Activated naive CD8-positive, alpha-beta T cell treated with anti-CD3 and anti-CD28 coated beads for 36 hours (primary cell): ENCODE measurements around the gene TMEM94. TPM values are rescaled to one million over a fixed set of nuclear protein-coding genes. Genes with fewer than 3 reads are reported as not detected.

Source experiments
- DNase-seq: peaks from one replicate; pipeline ENCODE4 v3.0.0; 2021
- H3K27ac Mint-ChIP-seq: one replicate; pipeline ENCODE4 v1.8.0; 2022; ENCODE audit warnings: mild to moderate bottlenecking, moderate library complexity, mixed read lengths
- H3K27me3 Mint-ChIP-seq: one replicate; pipeline ENCODE4 v1.8.0; 2022; ENCODE audit warnings: mild to moderate bottlenecking, mixed read lengths
- H3K36me3 Mint-ChIP-seq: one replicate; pipeline ENCODE4 v1.8.0; 2021; ENCODE audit warnings: mild to moderate bottlenecking, mixed read lengths
- H3K4me1 Mint-ChIP-seq: one replicate; pipeline ENCODE4 v1.8.0; 2021; ENCODE audit warnings: mixed read lengths
- H3K4me3 Mint-ChIP-seq: one replicate; pipeline ENCODE4 v1.8.0; 2022; ENCODE audit warnings: mild to moderate bottlenecking, moderate library complexity, mixed read lengths
- H3K9me3 Mint-ChIP-seq: one replicate; pipeline ENCODE4 v1.8.0; 2022; ENCODE audit warnings: mixed read lengths
- total RNA-seq, 2 experiments: library from RNA; stranded (reverse); gene quantifications; one replicate each; pipeline ENCODE4 v1.2.3, GENCODE V29; 2021

TMEM94 gene
- total RNA-seq, 2 experiments from 2014 or later: 46.6 to 55.5 TPM

DNA sequence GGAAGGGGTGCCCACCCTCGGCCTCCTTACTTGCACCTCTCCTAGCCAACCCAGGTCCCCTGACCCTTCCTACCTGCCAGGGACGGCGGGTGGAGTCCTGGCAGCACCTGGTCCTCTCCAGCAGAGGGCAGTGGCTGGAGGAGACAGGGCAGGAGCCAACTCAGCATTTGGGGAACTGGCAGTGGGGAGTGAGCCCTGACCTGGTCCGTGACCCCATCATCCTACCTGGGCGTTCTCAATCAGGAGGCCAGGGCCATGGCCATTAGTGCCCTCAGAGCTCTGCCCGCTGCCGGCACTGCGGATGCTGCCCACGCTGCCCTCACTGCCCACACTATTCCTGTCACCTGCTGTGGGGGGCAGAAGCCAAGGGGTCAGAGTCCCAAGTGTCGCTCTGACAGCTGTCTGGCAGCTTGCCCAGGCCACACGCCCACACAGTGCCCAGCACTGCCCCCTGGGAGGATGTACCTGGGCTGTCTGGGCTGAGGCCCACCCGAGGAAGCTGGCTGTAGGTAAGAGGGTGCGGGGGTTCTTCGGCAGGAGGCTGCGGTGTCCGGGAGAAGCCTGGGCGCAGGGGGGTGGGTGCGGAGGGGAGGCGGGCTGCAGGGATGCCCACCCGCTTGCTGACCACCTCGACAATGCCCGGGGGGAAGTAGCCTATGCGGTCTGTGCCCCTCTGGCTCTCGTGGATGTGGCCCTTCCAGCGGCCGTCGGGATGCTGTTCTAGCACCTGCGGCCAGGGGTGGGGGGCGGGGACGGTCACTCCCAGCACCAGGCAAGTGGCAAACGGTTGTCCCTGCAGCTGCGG, 48.1 kb downstream of the TMEM94 start:
- no peaks in the 10 kb centered on the region for H3K9me3 Mint-ChIP-seq
- no peak overlapping the region for H3K27ac Mint-ChIP-seq
- H3K4me3 Mint-ChIP-seq: no peak overlapping the region
- DNase-seq: peak; percentile 37
- H3K36me3 Mint-ChIP-seq: no peaks in the 10 kb centered on the region
- H3K27me3 Mint-ChIP-seq: no peaks in the 10 kb centered on the region
- no peaks in the 10 kb centered on the region for H3K4me1 Mint-ChIP-seq

DNA sequence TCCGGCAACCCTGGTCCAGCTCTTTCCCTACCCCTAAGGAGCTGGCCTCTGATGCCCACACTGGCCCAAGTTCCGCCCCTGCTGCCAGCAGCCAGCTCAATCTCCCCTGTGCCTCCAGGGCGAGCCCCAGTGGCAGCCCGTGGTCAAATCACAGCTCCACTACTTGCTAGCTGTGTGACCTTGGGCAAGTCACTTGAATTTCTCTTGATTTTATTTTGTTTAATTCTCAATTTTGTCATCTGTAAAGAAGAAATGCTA, 48.6 kb downstream of the TMEM94 start:
- Mint-ChIP-seq H3K4me3 (no peak overlapping the region), H3K4me1 (no peaks in the 10 kb centered on the region), H3K9me3 (no peaks in the 10 kb centered on the region), H3K27ac (no peak overlapping the region), H3K27me3 (no peaks in the 10 kb centered on the region), H3K36me3 (no peaks in the 10 kb centered on the region)
- DNase-seq: no peak

DNA sequence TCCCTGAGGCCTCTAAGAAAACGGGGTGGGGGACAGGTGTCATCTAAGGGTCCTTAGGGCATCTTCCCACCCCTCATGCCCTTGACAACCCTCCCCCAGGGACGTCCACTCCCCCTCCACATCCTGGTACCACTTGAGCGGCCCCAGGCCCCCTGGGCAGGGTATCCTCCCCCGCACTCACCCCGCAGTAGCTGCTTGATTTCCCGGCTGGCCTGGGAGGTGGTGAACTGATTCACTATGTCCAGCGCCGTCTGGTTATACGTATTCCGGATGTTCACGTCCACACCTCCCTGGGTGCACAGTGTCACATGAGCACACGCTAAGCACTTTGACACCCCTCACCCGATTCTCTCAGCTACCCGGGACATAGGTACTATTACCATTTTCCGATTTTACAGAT, 49.2 kb downstream of the TMEM94 start:
- Mint-ChIP-seq H3K36me3 (no peaks in the 10 kb centered on the region), H3K4me1 (no peaks in the 10 kb centered on the region), H3K9me3 (no peaks in the 10 kb centered on the region), H3K27ac (no peak overlapping the region), H3K4me3 (no peak overlapping the region), H3K27me3 (no peaks in the 10 kb centered on the region)
- no peak for DNase-seq

DNA sequence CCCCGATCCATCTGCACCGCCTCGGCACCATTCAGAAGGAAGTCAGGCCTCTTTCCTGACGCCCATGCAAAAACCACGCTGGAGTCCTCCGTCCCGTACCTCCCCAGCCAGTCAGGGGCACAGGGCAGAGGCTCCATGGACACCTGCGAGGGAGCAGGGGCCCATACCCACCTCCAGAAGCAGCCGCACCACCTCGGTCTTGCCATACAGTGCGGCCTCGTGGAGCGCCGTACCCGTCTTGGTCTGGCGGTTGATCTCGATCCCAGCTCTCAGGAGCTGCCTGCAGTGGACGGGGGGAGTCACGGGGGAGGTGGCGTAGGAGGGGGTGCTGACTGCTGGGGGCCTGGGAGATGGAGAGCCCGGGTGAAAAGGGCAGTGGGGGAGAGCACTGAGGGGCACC, 49.7 kb downstream of the TMEM94 start:
- no peaks in the 10 kb centered on the region for H3K4me1 Mint-ChIP-seq
- no peak overlapping the region for H3K27ac Mint-ChIP-seq
- no peaks in the 10 kb centered on the region for H3K27me3 Mint-ChIP-seq
- H3K9me3 Mint-ChIP-seq: no peaks in the 10 kb centered on the region
- no peak for DNase-seq
- H3K36me3 Mint-ChIP-seq: no peaks in the 10 kb centered on the region
- H3K4me3 Mint-ChIP-seq: no peak overlapping the region

DNA sequence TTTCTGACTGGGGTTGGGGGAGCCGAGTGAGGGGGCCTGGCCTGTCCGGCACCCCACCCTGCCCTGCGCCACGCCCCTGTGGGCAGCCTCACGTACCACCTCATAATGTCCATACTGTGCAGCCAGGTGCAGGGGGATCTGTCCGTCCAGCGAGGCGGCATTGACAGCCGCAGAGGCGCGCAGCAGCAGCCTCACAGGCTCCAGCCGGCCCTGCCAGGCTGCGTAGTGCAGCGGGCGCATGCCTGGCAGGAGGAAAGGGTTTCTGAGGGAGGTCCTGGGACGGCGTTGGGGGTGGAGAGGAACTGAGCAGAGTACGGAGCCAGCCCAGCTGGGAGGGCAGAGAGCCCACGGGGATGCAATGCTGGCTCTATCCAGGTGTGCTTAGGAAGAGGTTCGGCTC, 50.5 kb downstream of the TMEM94 start:
- Mint-ChIP-seq H3K27ac (no peak overlapping the region), H3K9me3 (no peaks in the 10 kb centered on the region), H3K27me3 (no peaks in the 10 kb centered on the region), H3K4me1 (no peaks in the 10 kb centered on the region), H3K36me3 (no peaks in the 10 kb centered on the region), H3K4me3 (no peak overlapping the region)
- DNase-seq: no peak

DNA sequence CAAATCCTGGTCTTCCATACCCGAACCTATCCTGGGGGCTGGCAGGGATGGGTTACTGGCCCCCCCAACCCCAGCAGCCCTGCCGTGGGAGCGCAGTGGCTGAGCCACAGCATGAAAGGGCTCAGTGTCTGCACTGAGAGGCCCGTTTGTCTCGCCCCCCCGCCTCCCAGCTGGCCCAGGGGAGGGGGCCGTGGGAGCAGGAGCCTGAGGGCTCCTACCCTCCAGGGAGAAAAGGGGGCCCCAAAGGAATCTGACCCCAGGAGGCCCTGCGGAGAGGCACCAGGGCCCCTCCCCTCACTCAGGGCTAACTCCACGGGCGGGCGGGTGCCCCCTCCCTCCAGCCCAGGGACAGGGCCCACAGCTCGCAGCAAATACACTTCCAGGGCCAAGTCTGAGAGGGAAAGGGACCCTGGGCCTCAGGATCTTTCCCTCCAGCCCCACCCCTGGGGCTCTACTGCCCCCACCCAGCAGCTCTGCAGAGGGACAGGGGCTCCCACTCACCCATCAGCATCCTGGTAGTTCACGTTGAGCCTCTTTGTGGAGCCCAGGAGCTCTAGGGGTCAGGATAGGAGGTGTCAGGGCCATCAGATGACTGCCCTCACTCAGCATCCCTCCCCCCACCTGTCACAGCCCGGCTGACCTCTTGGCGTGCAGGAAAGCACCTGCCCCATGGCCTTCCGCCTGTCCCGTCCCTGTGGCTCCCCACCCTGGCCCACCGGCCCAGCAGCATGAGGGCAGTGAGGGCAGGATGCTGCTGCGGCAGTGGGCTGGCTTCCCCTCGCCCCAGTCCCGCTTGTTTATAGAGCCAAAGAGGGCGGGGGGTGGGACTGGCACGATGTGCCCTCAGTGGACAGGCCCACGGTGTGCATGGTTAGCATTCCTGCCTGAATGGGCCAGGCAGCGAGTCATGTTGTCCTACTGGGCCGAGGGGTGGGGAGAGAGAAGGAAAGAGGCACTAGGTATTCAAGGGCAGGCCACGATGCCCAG, 51.6 kb downstream of the TMEM94 start:
- Mint-ChIP-seq H3K4me1 (no peaks in the 10 kb centered on the region), H3K4me3 (no peak overlapping the region), H3K9me3 (no peaks in the 10 kb centered on the region), H3K36me3 (no peaks in the 10 kb centered on the region), H3K27me3 (no peaks in the 10 kb centered on the region), H3K27ac (no peak overlapping the region)
- DNase-seq: no peak

DNA sequence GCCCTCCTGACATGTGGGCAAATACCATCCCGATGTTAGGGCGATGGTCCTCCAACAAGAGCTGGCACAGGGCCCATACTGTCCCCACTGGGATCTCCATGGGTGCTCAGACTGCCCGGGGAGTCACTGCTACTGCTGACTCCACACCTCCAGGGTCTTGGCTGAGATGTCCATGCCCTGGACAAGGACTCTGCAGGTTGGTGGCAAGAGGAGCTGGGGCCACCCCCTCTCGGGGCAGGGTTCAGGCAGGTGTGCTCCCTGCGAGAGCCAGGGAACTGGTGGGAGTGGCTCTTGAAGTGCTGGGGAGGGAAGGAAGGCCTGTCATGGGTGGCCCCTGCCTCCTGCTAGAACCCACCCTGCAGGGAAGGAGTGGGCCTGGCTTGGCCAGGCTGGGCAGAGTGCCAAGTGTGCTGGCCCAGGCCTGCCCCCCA, 52.5 kb downstream of the TMEM94 start:
- no peak overlapping the region for H3K4me3 Mint-ChIP-seq
- peaks cover under 1% of the 10 kb centered on the region for H3K4me1 Mint-ChIP-seq
- DNase-seq: no peak
- H3K27ac Mint-ChIP-seq: no peak overlapping the region
- H3K9me3 Mint-ChIP-seq: no peaks in the 10 kb centered on the region
- H3K27me3 Mint-ChIP-seq: peaks cover 3% of the 10 kb centered on the region
- no peaks in the 10 kb centered on the region for H3K36me3 Mint-ChIP-seq

DNA sequence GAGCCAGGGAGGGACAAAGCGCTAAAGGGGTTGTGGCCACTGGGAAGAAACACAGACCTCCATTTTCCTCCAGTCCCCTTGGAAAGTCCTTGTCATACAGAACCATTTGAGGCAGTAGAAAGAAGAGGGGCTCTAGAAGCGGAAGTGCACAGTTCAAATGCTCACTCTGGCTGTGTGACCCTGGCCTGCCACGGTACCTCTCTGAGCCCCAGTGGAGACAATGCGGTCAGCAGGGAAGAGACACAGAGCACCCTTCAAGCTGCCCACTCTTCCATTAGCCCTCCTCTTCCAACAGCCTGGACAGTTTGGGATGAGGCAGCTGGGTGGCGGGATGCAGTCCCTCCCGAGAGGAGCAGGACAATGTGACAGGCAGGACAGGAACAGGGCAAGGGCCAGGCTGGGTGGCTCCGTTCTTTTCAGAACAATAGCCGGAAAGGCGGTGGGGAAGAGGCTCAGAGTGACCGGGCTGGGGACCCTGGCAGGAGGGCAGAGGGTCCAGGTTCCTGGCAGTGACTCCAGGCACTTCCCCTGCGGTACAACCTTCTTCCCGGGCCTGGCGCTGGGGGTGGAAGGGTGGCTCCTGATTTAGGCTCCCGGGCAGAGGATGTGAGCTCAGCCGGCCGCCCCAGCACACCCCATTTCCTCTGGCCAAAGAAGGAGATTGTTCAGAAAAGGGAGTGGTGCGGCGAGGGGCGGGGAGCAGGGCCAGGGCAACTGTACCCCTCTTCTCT, 53.3 kb downstream of the TMEM94 start:
- no peaks in the 10 kb centered on the region for H3K9me3 Mint-ChIP-seq
- H3K4me3 Mint-ChIP-seq: no peak overlapping the region
- H3K27ac Mint-ChIP-seq: no peak overlapping the region
- peaks cover 3% of the 10 kb centered on the region for H3K27me3 Mint-ChIP-seq
- peaks cover 3% of the 10 kb centered on the region for H3K4me1 Mint-ChIP-seq
- no peak for DNase-seq
- H3K36me3 Mint-ChIP-seq: no peaks in the 10 kb centered on the region

DNA sequence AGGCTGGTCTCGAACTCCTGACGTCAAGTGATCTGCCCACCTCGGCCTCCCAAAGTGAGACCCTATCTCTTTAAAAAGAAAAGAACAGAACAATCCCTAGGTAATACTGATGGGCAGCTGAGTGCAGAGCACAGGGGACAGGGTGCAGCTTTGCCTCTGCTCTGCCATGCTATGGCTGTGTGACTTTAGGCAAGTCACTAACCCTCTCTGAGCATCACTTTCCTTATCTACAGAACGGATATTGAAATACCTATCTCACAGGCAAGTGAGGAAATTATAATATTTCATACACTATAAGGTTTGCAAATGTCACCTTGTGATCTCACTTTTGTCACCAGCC, 54.8 kb downstream of the TMEM94 start:
- Mint-ChIP-seq H3K9me3 (no peaks in the 10 kb centered on the region), H3K4me3 (no peak overlapping the region), H3K27me3 (peaks cover 3% of the 10 kb centered on the region), H3K36me3 (no peaks in the 10 kb centered on the region), H3K27ac (no peak overlapping the region), H3K4me1 (peaks cover 3% of the 10 kb centered on the region)
- DNase-seq: no peak

DNA sequence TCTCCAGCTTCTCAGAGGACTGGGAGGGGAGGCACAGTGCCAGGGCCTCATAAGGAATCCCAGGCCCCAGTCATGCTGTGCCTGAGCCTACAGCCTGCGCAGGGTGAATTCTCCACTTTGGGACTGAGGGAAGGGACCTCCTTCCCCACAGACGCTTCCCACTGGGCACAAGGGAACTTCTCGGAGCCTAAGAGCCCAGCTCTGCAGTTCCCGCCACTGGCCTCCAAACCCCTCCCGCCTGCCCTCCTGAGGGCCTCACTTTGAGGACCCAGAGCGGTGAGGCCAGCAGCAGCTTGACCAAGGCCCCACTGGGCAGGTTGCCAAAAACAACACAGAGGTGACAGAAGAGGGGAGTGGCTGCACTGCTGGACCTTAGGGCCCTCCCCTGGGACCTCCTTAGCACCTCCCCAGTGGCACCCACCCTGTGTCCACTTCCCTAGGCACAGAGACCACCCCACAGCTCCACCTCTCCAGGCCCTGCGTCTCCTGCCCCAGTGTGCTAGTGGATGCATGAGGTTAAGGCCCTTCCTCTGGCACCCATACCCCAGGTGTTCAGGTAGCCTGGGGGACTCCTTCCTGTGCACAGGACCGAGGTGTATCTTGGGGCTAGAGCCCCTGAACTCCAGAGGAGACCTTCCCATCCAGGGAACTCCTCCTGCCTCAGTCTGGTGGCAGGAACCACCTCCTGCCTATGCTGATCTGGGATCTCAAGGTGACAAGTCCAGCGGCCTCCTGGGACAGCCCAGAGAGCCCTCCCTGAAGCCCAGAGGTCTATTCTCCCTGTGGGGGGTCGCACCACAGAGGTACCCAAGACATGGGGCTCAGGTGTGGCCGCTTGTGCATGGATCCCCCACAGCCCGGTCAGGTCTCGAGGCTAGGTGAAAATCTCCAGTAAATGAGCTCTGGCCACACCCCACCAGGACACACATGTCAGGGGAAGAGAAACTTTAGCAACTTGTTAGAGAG, 55.5 kb downstream of the TMEM94 start:
- Mint-ChIP-seq H3K9me3 (no peaks in the 10 kb centered on the region), H3K27me3 (peaks cover 3% of the 10 kb centered on the region), H3K4me3 (no peak overlapping the region), H3K36me3 (no peaks in the 10 kb centered on the region), H3K4me1 (peaks cover 3% of the 10 kb centered on the region), H3K27ac (no peak overlapping the region)
- DNase-seq: no peak

DNA sequence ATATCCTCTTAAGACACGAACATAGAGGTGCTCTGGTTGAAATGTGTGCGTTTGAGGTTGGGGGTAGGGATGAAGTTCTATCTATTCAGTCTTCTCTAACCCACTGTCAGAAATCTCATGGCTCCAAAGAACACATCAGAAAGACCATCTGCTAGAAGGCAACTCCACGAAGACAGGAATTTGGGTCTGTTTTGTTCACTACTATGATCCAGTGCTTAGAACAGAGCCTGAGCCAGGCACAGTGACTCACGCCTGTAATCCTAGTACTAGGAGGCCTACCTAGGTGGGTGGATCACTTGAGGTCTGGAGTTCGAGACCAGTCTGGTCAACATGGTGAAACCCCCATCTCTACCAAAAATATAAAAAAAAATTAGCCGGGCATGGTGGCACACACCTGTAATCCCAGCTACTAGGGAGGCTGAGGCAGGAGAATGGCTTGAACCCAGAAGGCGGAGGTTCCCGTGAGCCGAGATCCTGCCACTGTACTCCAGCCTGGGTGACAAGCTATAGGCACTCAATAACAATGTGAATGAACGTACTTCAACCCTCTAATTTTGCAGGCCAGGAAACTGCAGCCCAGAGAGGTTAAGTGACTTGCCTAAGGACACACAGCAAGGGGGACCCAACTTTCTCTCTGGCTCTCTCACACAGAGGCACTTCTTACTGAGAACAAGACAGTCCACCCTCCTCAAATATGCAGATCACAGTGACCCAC, 56.6 kb downstream of the TMEM94 start:
- H3K9me3 Mint-ChIP-seq: no peaks in the 10 kb centered on the region
- no peak overlapping the region for H3K4me3 Mint-ChIP-seq
- peaks cover 11% of the 10 kb centered on the region for H3K4me1 Mint-ChIP-seq
- H3K36me3 Mint-ChIP-seq: peaks cover 7% of the 10 kb centered on the region
- peaks cover 3% of the 10 kb centered on the region for H3K27me3 Mint-ChIP-seq
- DNase-seq: no peak
- no peak overlapping the region for H3K27ac Mint-ChIP-seq

DNA sequence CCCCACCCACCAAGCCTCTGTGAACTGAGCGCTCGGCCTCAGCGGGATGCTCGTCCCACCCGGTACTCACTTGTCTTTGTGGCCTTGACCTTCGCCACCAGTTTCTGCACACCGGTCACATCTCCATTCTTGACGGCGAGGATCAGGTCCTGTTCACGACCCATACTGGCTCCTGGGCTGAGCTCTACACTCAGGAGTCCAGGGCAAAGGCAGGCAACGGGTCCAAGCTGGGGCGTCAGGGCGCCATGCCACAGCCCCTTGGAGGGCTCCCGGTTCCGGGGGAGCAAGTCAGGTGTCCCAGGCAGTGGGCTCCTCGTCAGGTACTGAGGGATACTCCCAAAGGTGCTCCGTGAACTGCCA, 57.2 kb downstream of the TMEM94 start:
- no peak for DNase-seq
- Mint-ChIP-seq H3K4me3 (no peak overlapping the region), H3K36me3 (peaks cover 12% of the 10 kb centered on the region), H3K9me3 (no peaks in the 10 kb centered on the region), H3K4me1 (peaks cover 16% of the 10 kb centered on the region), H3K27me3 (peaks cover 3% of the 10 kb centered on the region), H3K27ac (no peak overlapping the region)

DNA sequence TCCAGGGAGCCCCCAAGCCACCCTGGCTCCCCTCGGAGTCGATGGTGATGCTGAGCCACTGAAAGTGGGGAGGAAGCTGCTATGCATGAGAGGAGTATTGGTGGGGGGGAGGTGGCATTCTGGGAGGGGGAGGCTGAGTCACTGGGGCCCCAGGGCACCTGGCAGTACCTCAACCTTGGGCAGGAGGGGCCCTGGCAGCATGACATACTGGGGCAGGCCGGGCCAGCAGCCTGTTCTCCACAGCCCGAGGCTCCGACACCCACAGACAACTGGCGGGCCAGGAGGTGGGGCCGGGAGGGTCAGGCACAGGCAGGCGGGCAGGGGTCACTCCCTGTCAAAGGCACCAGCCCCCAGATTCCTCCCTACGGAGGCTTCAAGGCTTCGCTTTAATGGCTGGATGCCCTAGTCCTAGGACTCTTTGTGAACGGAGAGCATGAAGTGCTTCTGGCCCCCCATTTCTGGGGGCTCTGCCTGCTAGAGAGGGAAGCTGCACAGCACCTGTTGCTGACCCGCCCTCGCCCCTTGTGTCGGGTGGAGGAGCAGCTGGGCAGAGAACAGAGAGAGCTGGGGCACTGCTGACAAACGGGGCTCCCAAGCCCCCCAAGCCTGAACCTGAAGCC, 58.0 kb downstream of the TMEM94 start:
- peak overlapping the region; percentile 58 for H3K4me3 Mint-ChIP-seq
- DNase-seq: peak; percentile 12
- H3K27me3 Mint-ChIP-seq: peaks cover 3% of the 10 kb centered on the region
- H3K27ac Mint-ChIP-seq: no peak overlapping the region
- H3K36me3 Mint-ChIP-seq: peaks cover 13% of the 10 kb centered on the region
- peaks cover 20% of the 10 kb centered on the region for H3K4me1 Mint-ChIP-seq
- no peaks in the 10 kb centered on the region for H3K9me3 Mint-ChIP-seq
